Common myeloid progenitor, CD34-positive (primary cell): ENCODE results near the gene URI1.
A peak's percentile ranks its signal among the peaks of the same experiment; 100 is the strongest.

Source experiments
- CTCF ChIA-PET: fragments of 350-600 bp; sonication (Branson Sonifier 250); formaldehyde crosslinking; loops from one replicate; lab custom pipeline; 2021; ENCODE audit warnings: antibody characterized with exemption; lab: Charles Lee
- POLR2A ChIA-PET: fragments of 350-600 bp; sonication (Branson Sonifier 250); formaldehyde crosslinking; loops from one replicate; lab custom pipeline; 2021; ENCODE audit warnings: antibody characterized with exemption; lab: Charles Lee
- DNase-seq, 3 donors: peaks; one replicate each; pipeline versions ENCODE4 v3.0.0 to v3.0.0-alpha.2; 2013
- H3K27ac ChIP-seq, 2 experiments: 1 replicate in 1 of 2; 2 replicates in 1 of 2; pipeline ENCODE4 v1.7.0; 2013; ENCODE audit warnings: inconsistent platforms in 2 of 2, low read length in 2 of 2, mild to moderate bottlenecking in 2 of 2, low read depth in 1 of 2, moderate library complexity in 1 of 2; ENCODE audit not compliant: severe bottlenecking in 2 of 2, insufficient read depth in 1 of 2, poor library complexity in 1 of 2
- H3K27me3 ChIP-seq, 5 experiments: replicated peaks in 2 of 5; 1 replicate in 3 of 5; 2 replicates in 2 of 5; pipeline versions ENCODE4 v1.6.1 to v1.7.0; 2013; ENCODE audit warnings: low read length in 4 of 5, mild to moderate bottlenecking in 2 of 5, moderate library complexity in 2 of 5, inconsistent platforms in 1 of 5; ENCODE audit not compliant: insufficient read depth in 5 of 5, control insufficient read depth in 4 of 5
- H3K36me3 ChIP-seq, 4 experiments: 1 replicate in 2 of 4; 2 replicates in 2 of 4; pipeline versions ENCODE4 v1.6.1 to v1.7.0; 2013; ENCODE audit warnings: low read length in 3 of 4, control low read depth in 1 of 4, mild to moderate bottlenecking in 1 of 4; ENCODE audit not compliant: control insufficient read depth in 4 of 4, insufficient read depth in 4 of 4
- H3K4me1 ChIP-seq, 4 experiments: 1 replicate in 3 of 4; 2 replicates in 1 of 4; pipeline versions ENCODE4 v1.6.1 to v1.7.1; 2013; ENCODE audit warnings: low read length in 3 of 4, mild to moderate bottlenecking in 3 of 4, control low read depth in 1 of 4, inconsistent platforms in 1 of 4, moderate library complexity in 1 of 4; ENCODE audit not compliant: control insufficient read depth in 4 of 4, insufficient read depth in 4 of 4; ENCODE audit errors: control extremely low read depth in 1 of 4
- H3K4me3 ChIP-seq, 7 experiments: 1 replicate in 4 of 7; 2 replicates in 3 of 7; pipeline versions ENCODE4 v1.5.1 to v1.7.0; 2013; ENCODE audit warnings: mild to moderate bottlenecking in 7 of 7, low read length in 6 of 7, moderate library complexity in 6 of 7, inconsistent platforms in 2 of 7, low read depth in 2 of 7, control low read depth in 1 of 7; ENCODE audit not compliant: insufficient read depth in 4 of 7, control insufficient read depth in 1 of 7; ENCODE audit errors: extremely low read depth in 1 of 7
- H3K9me3 ChIP-seq, 5 experiments: 1 replicate in 4 of 5; 2 replicates in 1 of 5; pipeline versions ENCODE4 v1.6.1 to v1.7.1; 2013; ENCODE audit warnings: low read length in 4 of 5, mild to moderate bottlenecking in 2 of 5, inconsistent platforms in 1 of 5, low read depth in 1 of 5, moderate library complexity in 1 of 5; ENCODE audit not compliant: control insufficient read depth in 4 of 5, insufficient read depth in 2 of 5; ENCODE audit errors: control extremely low read depth in 1 of 5
- whole genome bisulfite sequencing: methylation state at CpG from one replicate; pipeline ENCODE4 v1.1.5; 2013; ENCODE audit not compliant: insufficient coverage; 5-methylcytosine and 5-hydroxymethylcytosine counted together

Gene URI1

DNA sequence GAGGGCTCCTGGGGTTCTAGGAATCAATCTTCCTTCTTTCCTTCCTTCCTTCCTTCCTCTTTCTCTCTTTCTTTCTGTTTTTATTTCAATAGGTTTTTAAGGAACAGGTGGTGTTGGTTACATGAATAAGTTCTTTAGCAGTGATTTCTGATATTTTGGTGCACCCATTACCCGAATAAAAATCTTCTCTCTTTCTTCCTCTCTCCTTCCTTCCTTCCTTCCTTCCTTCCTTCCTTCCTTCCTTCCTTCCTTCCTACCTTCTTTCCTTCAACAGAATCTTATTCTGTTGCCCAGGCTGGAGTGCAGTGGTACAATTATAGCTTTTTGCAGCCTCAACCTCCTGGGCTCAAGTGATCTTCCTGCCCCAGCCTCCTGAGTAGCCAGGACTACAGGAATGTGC, 16.0 kb upstream of the URI1 start:
- Histone ChIP-seq H3K9me3 (no peaks in the 10 kb centered on the region), H3K27me3 (no peaks in the 10 kb centered on the region), H3K27ac (no peak overlapping the region), H3K4me1 (no peaks in the 10 kb centered on the region), H3K4me3 (no peak overlapping the region), H3K36me3 (no peaks in the 10 kb centered on the region)
- no CpG with 5 or more reads among the region's 1 CpG for WGBS
- CTCF ChIA-PET: interaction anchor here (1.0 to 2.7 kb wide), 2 partner anchors 32 to 68 kb away, joined by 3 to 6 read pairs; no protein-coding TSS in a partner anchor
- no peak for DNase-seq
- POLR2A ChIA-PET: no interaction called here

DNA sequence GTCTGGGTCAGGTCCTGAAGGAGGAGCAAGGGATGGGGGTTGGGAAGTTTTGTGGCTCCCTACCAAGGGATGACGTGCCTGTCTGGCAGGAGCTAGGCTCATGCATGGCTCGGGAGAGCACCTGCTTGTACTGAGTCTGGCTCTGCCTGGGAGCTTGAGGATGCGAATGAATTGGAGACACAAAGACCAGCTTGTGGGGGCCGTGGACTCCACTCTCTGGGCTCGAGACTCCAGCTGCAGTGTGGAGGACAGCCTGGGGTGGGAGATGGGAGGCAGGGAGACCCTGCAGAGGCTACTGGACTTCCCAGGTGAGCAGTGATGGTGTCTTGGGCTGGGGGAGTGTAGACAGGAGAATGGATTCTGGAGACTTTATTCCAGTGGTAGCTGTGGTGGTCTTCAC, 15.2 kb upstream of the URI1 start:
- H3K9me3 ChIP-seq: no peaks in the 10 kb centered on the region
- no peak overlapping the region for H3K4me3 ChIP-seq
- ChIA-PET CTCF (interaction anchor here (1.0 to 2.2 kb wide), 2 partner anchors 10 to 15 kb away, joined by 5 to 7 read pairs; no protein-coding TSS in a partner anchor), POLR2A (interaction anchor here (0.6 kb wide), 1 partner anchor 40 kb away, joined by 5 read pairs; no protein-coding TSS in a partner anchor)
- WGBS: 95% methylated on average over 5 of the region's 5 CpGs
- no peaks in the 10 kb centered on the region for H3K27me3 ChIP-seq
- DNase-seq: no peak
- H3K4me1 ChIP-seq: no peaks in the 10 kb centered on the region
- no peaks in the 10 kb centered on the region for H3K36me3 ChIP-seq
- H3K27ac ChIP-seq: no peak overlapping the region

DNA sequence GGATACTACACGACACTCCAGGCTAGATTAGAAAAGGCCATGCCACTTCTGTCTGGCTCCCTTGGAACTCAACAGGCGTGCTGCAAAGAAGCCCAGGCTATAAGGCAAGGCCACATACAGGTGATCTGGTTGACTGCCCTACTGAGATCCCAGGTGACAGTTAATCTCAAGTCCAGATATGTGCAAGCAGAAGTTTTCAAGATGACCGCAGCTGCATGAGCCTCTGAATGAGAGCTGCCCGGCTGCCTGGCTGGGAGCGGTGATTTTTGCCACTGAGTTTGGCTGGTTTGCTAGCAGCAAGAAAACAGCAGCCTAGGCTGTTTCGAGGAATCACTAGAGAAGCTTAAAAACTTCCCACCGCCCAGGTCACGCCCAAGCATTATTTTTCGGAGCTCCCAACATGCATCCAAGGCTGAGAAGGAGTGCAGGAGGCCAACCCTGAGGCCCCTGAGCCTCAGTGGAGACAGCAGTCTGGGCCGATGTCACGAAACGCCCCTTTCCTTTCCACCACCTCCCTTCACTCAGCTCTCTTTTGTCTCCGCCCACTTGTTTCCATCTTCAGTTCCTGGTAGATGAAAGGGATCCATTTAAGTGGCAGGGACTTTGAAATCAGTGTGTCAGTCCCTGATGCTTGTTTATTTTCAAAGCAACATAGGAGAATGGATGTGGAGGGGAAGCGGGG, 14.0 kb upstream of the URI1 start:
- H3K27me3 ChIP-seq: no peaks in the 10 kb centered on the region
- no peak overlapping the region for H3K4me3 ChIP-seq
- ChIA-PET CTCF (interaction anchor here (0.6 to 2.2 kb wide), 4 partner anchors 13 to 28 kb away, joined by 3 to 5 read pairs (median 3); no protein-coding TSS in a partner anchor), POLR2A (no interaction called here)
- H3K4me1 ChIP-seq: no peaks in the 10 kb centered on the region
- 91% methylated on average over 12 of the region's 14 CpGs for WGBS
- DNase-seq: no peak
- H3K9me3 ChIP-seq: no peaks in the 10 kb centered on the region
- no peak overlapping the region for H3K27ac ChIP-seq
- no peaks in the 10 kb centered on the region for H3K36me3 ChIP-seq

DNA sequence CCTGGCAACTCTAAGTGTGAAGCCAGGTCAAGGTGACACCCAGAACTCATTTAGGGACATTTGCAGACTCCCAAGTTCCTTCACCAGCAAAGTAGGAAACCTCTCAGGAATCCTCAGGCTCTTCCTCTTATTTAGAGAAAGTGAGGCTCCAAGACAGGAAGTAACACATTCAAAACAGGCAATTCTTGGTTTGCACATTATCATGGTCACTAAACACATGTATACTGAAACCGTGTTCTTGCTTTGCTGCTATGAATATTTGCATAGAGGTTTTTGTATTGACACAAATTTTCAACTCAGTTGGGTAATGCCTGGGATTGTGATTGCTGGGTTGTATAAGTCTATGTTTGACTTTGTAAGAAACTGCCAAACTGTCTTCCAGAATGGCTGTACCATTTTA, 13.2 kb upstream of the URI1 start:
- no peak for DNase-seq
- no peaks in the 10 kb centered on the region for H3K27me3 ChIP-seq
- no peaks in the 10 kb centered on the region for H3K36me3 ChIP-seq
- H3K27ac ChIP-seq: no peak overlapping the region
- no peak overlapping the region for H3K4me3 ChIP-seq
- CTCF ChIA-PET: interaction anchor here (1.0 kb wide), 2 partner anchors 14 to 24 kb away, joined by 3 read pairs; no protein-coding TSS in a partner anchor
- POLR2A ChIA-PET: no interaction called here
- H3K9me3 ChIP-seq: no peaks in the 10 kb centered on the region
- H3K4me1 ChIP-seq: no peaks in the 10 kb centered on the region
- WGBS: 100% methylated on average over 1 of the region's 1 CpG

DNA sequence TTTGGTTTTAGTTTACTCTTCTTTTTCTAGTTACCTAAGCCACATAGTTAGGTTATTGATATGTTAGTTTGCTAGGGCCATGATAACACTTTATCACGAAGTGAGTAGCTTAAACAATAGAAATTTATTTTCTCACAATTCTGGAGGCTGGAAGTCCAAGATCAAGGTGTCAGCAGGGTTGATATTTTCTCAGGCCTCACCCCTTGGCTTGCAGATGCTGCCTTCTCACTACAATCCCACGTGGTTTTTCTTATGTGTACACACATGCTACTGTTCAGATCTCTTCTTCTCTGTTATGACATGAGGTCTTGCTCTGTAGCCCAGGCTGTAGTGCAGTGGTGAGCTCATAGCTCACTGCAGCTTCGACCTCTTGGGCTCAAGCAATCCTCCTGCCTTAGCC, 7.8 kb upstream of the URI1 start:
- Histone ChIP-seq H3K9me3 (peaks cover 6 to 29% (median 10%) of the 10 kb centered on the region in 5 experiments), H3K4me1 (no peaks in the 10 kb centered on the region), H3K27ac (no peak overlapping the region), H3K36me3 (no peaks in the 10 kb centered on the region), H3K4me3 (no peak overlapping the region), H3K27me3 (no peaks in the 10 kb centered on the region)
- DNase-seq: no peak
- no CpG with 5 or more reads among the region's 3 CpGs for WGBS
- ChIA-PET CTCF (no interaction called here), POLR2A (no interaction called here)

DNA sequence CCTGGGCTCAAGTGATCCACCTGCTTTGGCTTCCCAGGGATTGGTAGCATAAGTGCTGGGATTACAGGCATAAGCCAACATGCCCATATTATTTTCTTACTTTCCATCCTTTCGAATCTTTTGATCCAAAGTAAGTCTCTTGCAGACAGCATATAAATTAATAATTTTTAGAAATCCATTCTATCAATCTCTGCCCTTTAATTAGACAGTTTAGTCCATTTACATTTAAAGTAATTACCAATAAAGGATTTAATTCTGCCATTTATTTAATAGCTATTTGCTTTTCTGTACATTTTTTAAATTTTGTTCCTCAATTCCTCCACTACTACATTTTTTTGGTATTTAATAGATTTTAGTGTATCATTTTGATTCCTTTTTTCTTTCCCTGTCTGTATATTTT, 7.3 kb upstream of the URI1 start:
- ChIA-PET CTCF (no interaction called here), POLR2A (no interaction called here)
- no peaks in the 10 kb centered on the region for H3K36me3 ChIP-seq
- DNase-seq: no peak
- H3K9me3 ChIP-seq: peaks cover 6 to 29% (median 10%) of the 10 kb centered on the region in 5 experiments
- H3K27ac ChIP-seq: no peak overlapping the region
- no peak overlapping the region for H3K4me3 ChIP-seq
- WGBS: 100% methylated on average over 1 of the region's 1 CpG
- H3K27me3 ChIP-seq: no peaks in the 10 kb centered on the region
- no peaks in the 10 kb centered on the region for H3K4me1 ChIP-seq

DNA sequence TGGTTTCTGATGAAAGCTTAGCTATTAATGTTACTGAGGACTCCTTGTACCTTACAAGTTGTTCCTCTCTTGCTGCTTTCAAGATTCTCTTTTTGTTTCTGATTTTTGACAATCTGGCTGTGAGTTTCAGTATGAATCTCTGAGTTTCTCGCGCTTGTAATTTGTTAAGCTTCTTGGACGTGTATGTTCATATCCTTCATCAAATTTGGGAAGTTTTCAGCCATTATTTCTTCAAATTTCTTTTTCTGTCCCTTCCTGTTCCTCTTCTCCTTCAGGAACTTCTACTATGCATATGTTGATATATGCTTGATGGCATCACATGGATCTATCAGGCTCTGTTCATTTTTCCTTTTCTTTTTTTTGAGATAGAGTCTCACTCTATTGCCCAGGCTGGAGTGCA, 5.6 kb upstream of the URI1 start:
- CTCF ChIA-PET: interaction anchor here (1.7 kb wide), 1 partner anchor 10 kb away, joined by 7 read pairs; no protein-coding TSS in a partner anchor
- no peak overlapping the region for H3K4me3 ChIP-seq
- POLR2A ChIA-PET: no interaction called here

More for the DNA sequence above, 5.6 kb upstream of the URI1 start:
- DNase-seq: peak in 2 of 3 donors; percentile 26 to 44
- H3K9me3 ChIP-seq: peaks cover 6 to 29% (median 10%) of the 10 kb centered on the region in 5 experiments
- WGBS: no CpG with 5 or more reads among the region's 3 CpGs
- no peaks in the 10 kb centered on the region for H3K27me3 ChIP-seq
- H3K27ac ChIP-seq: no peak overlapping the region
- peaks cover 0 to 4% (median under 1%) of the 10 kb centered on the region in 4 experiments for H3K4me1 ChIP-seq
- no peaks in the 10 kb centered on the region for H3K36me3 ChIP-seq
